PC-3 (cell line): ENCODE measurements around the gene CGNL1. TPM values are rescaled to one million over a fixed set of nuclear protein-coding genes. Genes with fewer than 3 reads are reported as not detected.

Experiments
- ATAC-seq: fragments of 200-7000 bp; cut with Tn5 transposase; 2 replicates; pipeline ENCODE4 v1.9.1; 2020; ENCODE audit warnings: mild to moderate bottlenecking, moderate library complexity
- BruUV-seq: library from RNA; stranded (reverse); fragments of 400-500 nt; replicated peaks from 2 replicates; lab custom pipeline; 2021; lab: Mats Ljungman, UMichigan
- CTCF ChIA-PET: fragments of 300-600 bp; sonication (Branson Sonifier 250); formaldehyde crosslinking; loops from one replicate; lab custom pipeline; 2022; ENCODE audit warnings: antibody characterized with exemption; lab: Charles Lee
- POLR2A ChIA-PET: fragments of 300-600 bp; sonication (Branson Sonifier 250); formaldehyde crosslinking; loops from one replicate; lab custom pipeline; 2022; ENCODE audit warnings: antibody characterized with exemption; ENCODE audit not compliant: unreplicated experiment; lab: Charles Lee
- DNase-seq: peaks from one replicate; pipeline ENCODE4 v3.0.0-alpha.2; 2015
- H2AFZ ChIP-seq: fragments of 300-600 bp; sonication (generic); 2 replicates; pipeline ENCODE4 v1.6.0; 2016; ENCODE audit warnings: antibody characterized with exemption, low read length
- H3F3A ChIP-seq: fragments of 300-600 bp; sonication (generic); one replicate; pipeline ENCODE4 v1.6.0; 2017; ENCODE audit warnings: antibody characterized with exemption, low read length, control low read depth, mild to moderate bottlenecking; ENCODE audit not compliant: unreplicated experiment
- H3K27ac ChIP-seq: fragments of 300-600 bp; sonication (generic); 2 replicates; pipeline ENCODE4 v1.5.1; 2016; ENCODE audit warnings: mild to moderate bottlenecking, low read length
- H3K27me3 ChIP-seq: fragments of 300-600 bp; sonication (generic); 2 replicates; pipeline ENCODE4 v1.6.1; 2016; ENCODE audit warnings: low read length, mixed read lengths
- H3K36me3 ChIP-seq: fragments of 300-600 bp; sonication (generic); 2 replicates; pipeline ENCODE4 v1.6.1; 2016; ENCODE audit warnings: low read depth, mixed run types, low read length, mixed read lengths
- H3K4me1 ChIP-seq: fragments of 300-600 bp; sonication (generic); 2 replicates; pipeline ENCODE4 v1.5.1; 2016; ENCODE audit warnings: low read length; ENCODE audit not compliant: insufficient read depth
- H3K4me2 ChIP-seq: fragments of 300-600 bp; sonication (generic); 2 replicates; pipeline ENCODE4 v1.6.0; 2016; ENCODE audit warnings: low read length
- H3K4me3 ChIP-seq: fragments of 300-600 bp; sonication (generic); 2 replicates; pipeline ENCODE4 v1.5.1; 2016; ENCODE audit warnings: mild to moderate bottlenecking, low read length, mixed read lengths
- H3K79me2 ChIP-seq: fragments of 300-600 bp; sonication (generic); 2 replicates; pipeline ENCODE4 v1.6.1; 2017; ENCODE audit warnings: low read length, mixed read lengths
- H3K9ac ChIP-seq: fragments of 300-600 bp; sonication (generic); 2 replicates; pipeline ENCODE4 v1.6.0; 2016; ENCODE audit warnings: mild to moderate bottlenecking, low read length
- H3K9me2 ChIP-seq: fragments of 300-600 bp; sonication (generic); replicated peaks from 2 replicates; pipeline ENCODE4 v1.6.1; 2016; ENCODE audit warnings: mixed run types, low read length, mixed read lengths
- H3K9me3 ChIP-seq: fragments of 300-600 bp; sonication (generic); 2 replicates; pipeline ENCODE4 v1.6.1; 2016; ENCODE audit warnings: low read length, mixed read lengths
- H4K20me1 ChIP-seq: fragments of 300-600 bp; sonication (generic); 2 replicates; pipeline ENCODE4 v1.6.1; 2016; ENCODE audit warnings: low read length, mixed read lengths
- EZH2 ChIP-seq: fragments of 300-600 bp; sonication (generic); IDR thresholded peaks from one replicate; pipeline ENCODE4 v1.6.1; 2017; ENCODE audit warnings: antibody characterized with exemption, mild to moderate bottlenecking, low read length; ENCODE audit not compliant: unreplicated experiment
- EZH2phosphoT487 ChIP-seq: fragments of 300-600 bp; sonication (generic); IDR thresholded peaks from 2 replicates; pipeline ENCODE4 v1.6.1; 2018; ENCODE audit warnings: mild to moderate bottlenecking, antibody characterized with exemption, low read length, borderline replicate concordance
- intact Hi-C: fragments of 100-400 bp; cut with micrococcal nuclease; formaldehyde crosslinking; loops from 2 replicates; pipeline ENCODE4 v1.9.0; 2023
- total RNA-seq: library from RNA; depleted of rRNA; stranded (reverse); fragments of >200 nt; gene quantifications from 2 replicates; pipeline ENCODE4 v1.2.3, GENCODE V29; 2014
- TF ChIP-seq, protein P1 (sequence below): fragments of 300-600 bp; sonication (generic); conservative IDR thresholded peaks from 2 replicates; pipeline ENCODE4 v1.5.1; 2017; ENCODE audit warnings: antibody characterized with exemption, low read depth, mild to moderate bottlenecking, low read length

The CGNL1 gene
- total RNA-seq, 1 experiment from 2014 or later = 0.66 TPM

DNA sequence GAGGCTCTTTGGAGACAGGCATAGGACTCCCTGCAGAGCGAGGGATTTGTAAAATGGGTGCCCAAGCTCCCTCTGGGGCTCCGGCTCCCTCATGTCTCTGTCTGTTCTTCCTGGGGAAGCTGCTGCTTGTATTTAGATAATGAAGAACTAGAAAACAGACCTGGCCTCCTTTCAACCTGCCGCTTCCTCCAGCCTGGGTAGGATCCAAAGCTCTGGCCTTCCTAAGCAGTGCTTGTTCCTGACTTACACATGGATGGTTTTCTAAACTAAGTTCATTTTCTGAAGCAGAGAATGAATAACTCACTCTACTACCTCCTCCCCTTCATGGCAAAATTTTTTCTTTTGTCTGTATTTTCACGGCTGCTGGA is 178.5 kb downstream of the CGNL1 start:
- intact Hi-C loops = no loop called here
- Histone ChIP-seq H3K36me3 (no peaks in the 10 kb centered on the region), H3K4me3 (no peak overlapping the region), H3K4me2 (no peak overlapping the region), H3K9me2 (no peaks in the 10 kb centered on the region), H2AFZ (no peak overlapping the region), H4K20me1 (no peaks in the 10 kb centered on the region), H3K4me1 (peaks cover 33% of the 10 kb centered on the region), H3K27ac (no peak overlapping the region), H3K9me3 (no peaks in the 10 kb centered on the region), H3K79me2 (no peaks in the 10 kb centered on the region), H3K27me3 (no peaks in the 10 kb centered on the region), H3F3A (no peaks in the 10 kb centered on the region), H3K9ac (no peak overlapping the region)
- ChIA-PET POLR2A (no interaction called here), CTCF (no interaction called here)
- no peak for DNase-seq
- TF ChIP-seq EZH2 (no peak), EZH2phosphoT487 (no peak)
- TF ChIP-seq, protein P1, sequence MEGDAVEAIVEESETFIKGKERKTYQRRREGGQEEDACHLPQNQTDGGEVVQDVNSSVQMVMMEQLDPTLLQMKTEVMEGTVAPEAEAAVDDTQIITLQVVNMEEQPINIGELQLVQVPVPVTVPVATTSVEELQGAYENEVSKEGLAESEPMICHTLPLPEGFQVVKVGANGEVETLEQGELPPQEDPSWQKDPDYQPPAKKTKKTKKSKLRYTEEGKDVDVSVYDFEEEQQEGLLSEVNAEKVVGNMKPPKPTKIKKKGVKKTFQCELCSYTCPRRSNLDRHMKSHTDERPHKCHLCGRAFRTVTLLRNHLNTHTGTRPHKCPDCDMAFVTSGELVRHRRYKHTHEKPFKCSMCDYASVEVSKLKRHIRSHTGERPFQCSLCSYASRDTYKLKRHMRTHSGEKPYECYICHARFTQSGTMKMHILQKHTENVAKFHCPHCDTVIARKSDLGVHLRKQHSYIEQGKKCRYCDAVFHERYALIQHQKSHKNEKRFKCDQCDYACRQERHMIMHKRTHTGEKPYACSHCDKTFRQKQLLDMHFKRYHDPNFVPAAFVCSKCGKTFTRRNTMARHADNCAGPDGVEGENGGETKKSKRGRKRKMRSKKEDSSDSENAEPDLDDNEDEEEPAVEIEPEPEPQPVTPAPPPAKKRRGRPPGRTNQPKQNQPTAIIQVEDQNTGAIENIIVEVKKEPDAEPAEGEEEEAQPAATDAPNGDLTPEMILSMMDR = no peak
- ATAC-seq = no peak
- no TSS peak for BruUV-seq

DNA sequence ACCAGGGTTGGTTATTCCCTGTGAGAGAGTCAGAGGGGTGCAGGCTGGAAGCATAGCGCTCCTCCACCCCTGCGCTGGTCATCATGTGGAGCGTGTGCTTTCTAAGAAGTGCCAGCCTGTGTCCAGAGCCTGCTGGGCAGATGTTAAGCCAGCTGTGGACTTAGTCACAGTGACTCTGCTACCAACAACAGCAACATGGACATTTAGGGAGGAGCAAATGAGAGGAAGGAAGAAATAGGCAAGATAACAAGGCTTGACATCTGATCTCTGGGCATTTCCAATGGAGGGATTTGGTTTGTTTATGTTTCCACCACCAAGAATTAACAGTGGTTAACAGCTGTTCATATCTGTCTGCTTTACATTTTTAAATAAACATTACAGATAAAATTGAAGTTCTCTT is 179.0 kb downstream of the CGNL1 start:
- no peak overlapping the region for H3K27ac ChIP-seq

DNA sequence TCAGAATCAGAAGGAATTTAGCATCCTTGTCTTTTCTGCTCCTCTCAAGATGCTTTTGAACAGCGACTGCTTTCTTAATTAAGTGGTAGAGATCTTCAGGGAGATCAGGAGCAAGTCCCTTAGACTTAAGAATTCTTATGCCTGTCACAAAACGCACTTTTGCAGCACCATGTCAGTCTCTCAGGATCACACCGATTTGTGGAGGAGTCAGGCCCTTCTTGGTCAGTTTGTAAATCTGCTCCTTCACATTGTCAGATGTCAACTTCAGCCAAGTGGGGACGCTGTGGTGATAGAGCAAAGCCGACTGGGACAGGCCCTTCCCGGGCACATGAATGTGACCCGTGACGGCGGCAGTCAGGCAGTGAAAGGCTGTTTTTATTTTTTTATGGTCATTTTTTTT is 179.7 kb downstream of the CGNL1 start:
- no peaks in the 10 kb centered on the region for H4K20me1 ChIP-seq
- no peaks in the 10 kb centered on the region for H3F3A ChIP-seq
- no peak for DNase-seq
- BruUV-seq = no TSS peak
- no peak overlapping the region for H3K4me2 ChIP-seq
- H3K9me3 ChIP-seq = no peaks in the 10 kb centered on the region
- CTCF ChIA-PET = no interaction called here
- no peak for ATAC-seq
- H3K36me3 ChIP-seq = no peaks in the 10 kb centered on the region
- peaks cover 32% of the 10 kb centered on the region for H3K4me1 ChIP-seq
- no peaks in the 10 kb centered on the region for H3K79me2 ChIP-seq
- no peak overlapping the region for H3K4me3 ChIP-seq
- no peak overlapping the region for H2AFZ ChIP-seq
- no peak overlapping the region for H3K27ac ChIP-seq
- TF ChIP-seq, protein P1 = no peak
- TF ChIP-seq EZH2 = no peak
- no peak for TF ChIP-seq EZH2phosphoT487
- POLR2A ChIA-PET = no interaction called here
- intact Hi-C loops = no loop called here
- H3K27me3 ChIP-seq = no peaks in the 10 kb centered on the region
- no peaks in the 10 kb centered on the region for H3K9me2 ChIP-seq
- no peak overlapping the region for H3K9ac ChIP-seq

More for the DNA sequence above, 179.0 kb downstream of the CGNL1 start:
- no peak overlapping the region for H3K9ac ChIP-seq
- no peaks in the 10 kb centered on the region for H3F3A ChIP-seq
- ChIA-PET POLR2A (no interaction called here), CTCF (no interaction called here)
- H3K4me1 ChIP-seq = peaks cover 35% of the 10 kb centered on the region
- no peak overlapping the region for H3K4me2 ChIP-seq
- no peaks in the 10 kb centered on the region for H3K9me2 ChIP-seq
- TF ChIP-seq EZH2phosphoT487 (no peak), EZH2 (no peak)
- TF ChIP-seq, protein P1 = no peak
- no peak overlapping the region for H3K4me3 ChIP-seq
- intact Hi-C loops = no loop called here
- no peaks in the 10 kb centered on the region for H3K27me3 ChIP-seq
- H3K9me3 ChIP-seq = no peaks in the 10 kb centered on the region
- DNase-seq = no peak
- H4K20me1 ChIP-seq = no peaks in the 10 kb centered on the region
- H3K79me2 ChIP-seq = no peaks in the 10 kb centered on the region
- BruUV-seq = no TSS peak
- no peaks in the 10 kb centered on the region for H3K36me3 ChIP-seq
- H2AFZ ChIP-seq = no peak overlapping the region
- ATAC-seq = no peak
